Esophagus squamous epithelium (tissue), 4 donors: ENCODE data around the gene PARP14.

Experiments
- CTCF ChIP-seq, 6 experiments: fragments of 450-650 bp in 4 of 6; fragments of 200-600 bp in 2 of 6; sonication (generic) in 2 of 6; IDR thresholded peaks; one replicate each; pipeline ENCODE4 v1.5.1; 2016 to 2019; ENCODE audit warnings: antibody characterized with exemption in 6 of 6, mild to moderate bottlenecking in 4 of 6, moderate library complexity in 4 of 6
- POLR2A ChIP-seq, 4 donors: fragments of 450-650 bp; IDR thresholded peaks; one replicate each; pipeline ENCODE4 v1.6.1; 2017; ENCODE audit warnings: antibody characterized with exemption in 4 of 4, mild to moderate bottlenecking in 4 of 4, moderate library complexity in 3 of 4

GRCh38 chr3:122681284-122681973 is 790 bp downstream of the PARP14 start:
- TF ChIP-seq POLR2A (IDR thresholded peaks at IDR 0.05) (no peak), CTCF (IDR thresholded peaks at IDR 0.05) (no peak)
